HG02884 (cell line): ENCODE data around the gene MYO7B.

Experiments used
- ATAC-seq: cut with Tn5 transposase; IDR thresholded peaks from one replicate; pipeline ENCODE4 v1.9.1; 2021; ENCODE audit warnings: mild to moderate bottlenecking, moderate library complexity; ENCODE audit not compliant: unreplicated experiment

Gene MYO7B

DNA sequence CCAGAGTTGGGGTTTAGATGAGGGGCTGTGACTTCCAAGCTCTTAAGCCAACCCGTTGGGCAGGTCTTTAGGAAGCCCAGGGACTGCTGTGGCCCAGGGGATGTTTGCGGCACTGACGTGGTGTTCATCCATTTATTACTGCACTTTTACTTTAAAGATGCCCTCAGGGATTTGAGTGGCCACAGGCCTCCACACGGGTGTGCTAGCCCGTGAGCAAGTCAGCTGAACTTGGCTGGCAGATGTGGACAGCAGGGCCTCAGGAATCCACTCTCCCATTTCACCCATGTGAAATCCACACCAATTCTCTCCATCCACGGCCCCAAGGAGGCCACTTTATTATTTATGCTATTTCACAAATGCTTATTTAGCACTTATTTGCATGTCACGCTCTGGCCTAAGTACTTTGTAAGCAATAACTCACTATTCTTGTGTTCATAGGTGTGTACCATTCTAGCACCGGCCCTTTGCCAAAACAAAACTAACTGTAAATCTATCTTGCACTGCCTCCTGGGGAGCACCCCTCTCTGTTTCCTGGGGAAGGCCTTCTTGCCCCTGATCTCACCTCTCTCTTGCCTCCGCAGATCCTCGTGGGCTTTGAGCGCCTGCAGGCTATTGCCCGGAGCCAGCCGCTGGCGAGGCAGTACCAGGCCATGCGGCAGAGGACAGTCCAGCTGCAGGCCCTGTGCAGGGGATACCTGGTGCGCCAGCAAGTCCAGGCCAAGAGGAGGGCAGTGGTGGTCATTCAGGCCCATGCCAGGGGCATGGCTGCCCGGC lies 71.3 kb downstream of the MYO7B start:
- ATAC-seq: no peak

DNA sequence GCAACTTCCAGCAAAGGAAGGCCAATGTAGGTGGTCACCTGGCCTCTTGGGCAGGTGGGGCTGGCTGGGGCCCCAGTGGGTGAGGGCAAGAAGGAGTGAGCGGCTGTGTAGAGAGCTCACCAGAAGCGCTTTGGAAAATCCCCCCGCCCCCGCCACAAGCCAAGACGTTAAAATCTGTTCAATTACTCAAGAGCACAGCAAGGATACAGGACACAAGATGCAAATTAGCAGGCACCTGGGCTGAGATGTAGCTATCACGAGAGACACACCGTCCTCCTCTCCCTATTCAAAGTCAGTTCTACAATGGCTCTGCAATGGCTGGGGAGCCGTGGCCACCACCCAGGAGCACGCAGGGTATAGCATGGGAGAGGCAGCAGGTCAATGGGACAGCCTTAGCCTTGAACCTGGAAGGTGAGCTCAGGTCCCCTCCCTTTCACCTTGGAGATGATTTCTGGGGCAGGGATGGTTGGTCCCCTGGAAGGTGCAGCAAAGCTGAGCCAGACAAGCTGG lies 72.0 kb downstream of the MYO7B start:
- ATAC-seq: no peak

GRCh38 chr2:127608061-127609030 lies 72.9 kb downstream of the MYO7B start:
- no peak for ATAC-seq

DNA sequence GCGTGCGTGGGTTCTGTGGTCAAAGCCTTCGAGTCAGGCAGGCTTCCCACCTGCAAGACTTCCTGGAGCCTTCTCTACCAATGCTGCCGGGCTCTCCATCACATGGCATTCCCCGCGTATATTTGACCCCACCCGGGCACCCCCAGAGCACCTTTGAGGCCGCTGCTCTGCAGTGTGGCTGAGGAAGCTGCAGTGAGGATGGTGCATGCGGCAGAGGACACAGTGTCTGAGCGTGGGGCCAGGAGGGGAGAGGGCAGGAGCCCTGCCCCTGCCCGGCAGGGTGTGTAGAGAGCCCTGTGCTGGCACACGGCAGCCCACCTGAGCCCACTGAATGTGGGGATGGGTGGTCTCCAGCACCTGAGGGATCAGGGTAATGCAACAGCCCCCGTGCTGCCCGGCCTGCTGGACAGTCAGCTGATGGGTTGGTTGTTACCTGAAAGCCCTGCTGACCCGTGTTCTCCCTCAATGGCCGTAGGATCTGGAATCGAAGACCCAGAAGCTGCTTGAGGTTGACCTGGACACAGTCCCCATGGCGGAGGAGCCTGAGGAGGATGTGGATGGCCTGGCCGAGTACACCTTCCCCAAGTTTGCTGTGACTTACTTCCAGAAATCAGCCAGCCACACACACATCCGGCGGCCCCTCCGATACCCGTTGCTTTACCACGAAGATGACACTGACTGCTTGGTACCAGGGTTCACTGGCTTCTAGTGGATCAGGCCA lies 73.7 kb downstream of the MYO7B start:
- ATAC-seq: no peak

- no peak for ATAC-seq
These were observed 74.3 kb downstream of the MYO7B start for GRCh38 chr2:127609818-127610217.

- no peak for ATAC-seq
These were observed 75.1 kb downstream of the MYO7B start for GRCh38 chr2:127610561-127610960.

- no peak for ATAC-seq
These were observed 75.8 kb downstream of the MYO7B start for GRCh38 chr2:127611076-127611925.

DNA sequence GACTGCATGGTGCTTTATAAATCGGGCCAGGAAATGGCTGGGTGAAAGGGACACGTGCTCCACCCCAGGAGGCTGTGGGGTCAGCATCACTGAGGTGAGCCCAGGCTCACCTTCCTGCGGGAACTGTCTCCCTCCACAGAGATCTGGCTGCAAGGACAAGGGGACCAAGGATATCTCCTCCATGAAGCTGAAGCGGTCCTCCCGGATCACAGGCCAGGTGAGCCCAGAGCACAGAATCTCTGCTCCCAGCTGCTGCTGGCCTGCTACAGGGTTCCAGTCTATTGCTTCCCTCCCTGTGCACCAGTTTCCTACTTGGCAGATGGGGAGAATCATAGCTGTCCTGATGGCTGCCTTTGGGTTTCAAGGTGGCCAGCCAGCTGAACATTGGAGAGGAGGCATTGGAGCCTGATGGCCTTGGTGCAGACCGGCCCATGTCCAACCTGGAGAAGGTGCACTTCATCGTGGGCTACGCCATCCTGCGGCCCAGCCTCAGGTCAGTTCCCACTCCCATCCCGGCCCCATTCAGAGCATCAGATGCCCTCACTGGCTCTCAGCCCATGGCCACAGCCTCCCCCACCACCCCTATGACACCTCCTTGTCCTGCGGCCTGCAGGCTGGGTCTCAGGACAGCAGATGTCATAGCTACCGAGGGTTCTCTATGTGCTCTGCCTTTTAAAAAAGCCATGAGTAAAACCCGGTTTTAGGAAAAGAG lies 76.8 kb downstream of the MYO7B start:
- no peak for ATAC-seq

GRCh38 chr2:127614246-127614645 lies 78.8 kb downstream of the MYO7B start:
- ATAC-seq: no peak

GRCh38 chr2:127614731-127615130 lies 79.2 kb downstream of the MYO7B start:
- ATAC-seq: no peak

- no peak for ATAC-seq
These were observed 80.2 kb downstream of the MYO7B start for GRCh38 chr2:127615511-127616166.

DNA sequence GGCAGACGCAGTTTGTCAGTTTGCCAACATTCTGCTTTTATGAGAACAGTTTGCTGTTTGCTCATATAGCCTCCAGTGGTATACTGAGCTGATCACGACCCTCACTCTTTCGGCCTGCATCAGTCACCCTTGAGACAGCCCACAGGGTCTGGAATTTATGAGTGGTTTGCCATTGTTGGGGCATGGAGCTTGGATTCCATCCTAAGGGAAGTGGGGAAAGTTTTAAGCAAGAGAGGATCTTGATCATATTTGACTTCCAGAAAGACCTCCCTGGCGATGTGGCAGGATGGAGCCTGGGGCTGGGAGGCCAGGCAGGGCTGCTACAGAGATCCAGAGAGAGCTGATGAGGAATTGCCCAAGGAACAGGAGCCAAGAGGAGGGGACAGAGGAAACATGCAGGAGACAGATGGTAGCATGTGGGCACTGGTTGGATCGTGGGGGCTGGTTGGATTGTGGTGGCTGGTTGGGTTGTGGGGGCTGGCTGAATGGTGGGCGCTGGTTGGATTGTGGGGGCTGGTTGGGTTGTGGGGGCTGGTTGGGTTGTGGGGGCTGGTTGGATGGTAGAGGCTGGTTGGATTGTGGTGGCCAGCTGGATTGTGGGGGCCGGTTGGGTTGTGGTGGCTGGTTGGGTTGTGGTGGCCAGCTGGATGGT lies 83.2 kb downstream of the MYO7B start:
- no peak for ATAC-seq

DNA sequence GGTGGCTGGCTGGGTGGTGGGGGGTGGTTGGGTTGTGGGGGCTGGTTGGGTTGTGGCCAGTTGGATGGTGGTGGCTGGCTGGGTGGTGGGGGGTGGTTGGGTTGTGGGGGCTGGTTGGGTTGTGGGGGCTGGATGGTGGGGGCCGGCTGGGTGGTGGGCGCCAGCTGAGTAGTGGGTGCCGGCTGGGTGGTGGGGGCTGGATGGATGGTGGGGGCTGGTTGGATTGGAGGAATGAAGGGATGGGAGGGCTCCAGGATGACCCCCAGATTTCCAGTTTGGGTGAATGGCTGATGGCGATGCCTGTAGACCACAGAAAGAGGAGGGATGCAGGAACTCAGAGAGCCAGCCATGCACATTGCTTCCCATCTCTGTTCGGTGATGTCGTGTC lies 83.7 kb downstream of the MYO7B start:
- ATAC-seq: no peak

DNA sequence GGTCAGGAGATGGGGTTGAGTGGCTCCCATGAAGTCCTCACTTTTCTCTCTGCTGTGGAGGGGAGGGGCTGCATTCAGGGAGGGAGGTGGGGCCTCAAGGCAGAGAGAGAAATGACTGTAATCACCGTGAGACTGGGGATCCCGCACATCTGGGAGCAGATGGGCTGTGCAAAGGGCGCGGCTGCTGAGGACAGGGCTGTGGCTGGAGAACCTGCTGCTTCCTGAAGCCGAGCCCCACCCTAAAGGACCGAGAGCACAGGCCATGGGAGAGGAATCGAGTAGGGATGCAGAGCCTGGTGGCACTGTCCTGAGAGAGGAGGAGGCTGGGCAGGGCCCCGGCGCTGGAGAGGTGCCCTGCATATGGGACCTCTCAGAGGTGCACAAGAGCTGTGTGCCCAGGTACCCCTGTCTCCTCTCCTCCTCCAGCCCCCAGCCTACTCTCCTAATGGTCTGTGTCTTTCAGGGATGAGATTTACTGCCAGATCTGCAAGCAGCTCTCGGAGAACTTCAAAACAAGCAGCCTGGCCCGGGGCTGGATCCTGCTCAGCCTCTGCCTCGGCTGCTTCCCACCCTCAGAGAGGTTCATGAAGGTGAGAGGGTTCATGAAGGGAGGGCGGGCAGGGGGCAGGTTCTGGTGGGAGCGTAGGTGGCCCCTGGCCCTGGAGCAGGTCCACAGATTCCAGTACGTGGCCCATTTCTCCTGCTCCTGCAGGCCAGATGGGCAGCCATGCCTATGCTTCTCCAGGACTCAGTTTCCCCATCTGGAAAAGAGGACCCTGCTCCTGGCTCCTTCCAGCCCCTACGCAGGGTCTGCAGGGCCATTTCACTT lies 84.6 kb downstream of the MYO7B start:
- ATAC-seq: peak; percentile 54

DNA sequence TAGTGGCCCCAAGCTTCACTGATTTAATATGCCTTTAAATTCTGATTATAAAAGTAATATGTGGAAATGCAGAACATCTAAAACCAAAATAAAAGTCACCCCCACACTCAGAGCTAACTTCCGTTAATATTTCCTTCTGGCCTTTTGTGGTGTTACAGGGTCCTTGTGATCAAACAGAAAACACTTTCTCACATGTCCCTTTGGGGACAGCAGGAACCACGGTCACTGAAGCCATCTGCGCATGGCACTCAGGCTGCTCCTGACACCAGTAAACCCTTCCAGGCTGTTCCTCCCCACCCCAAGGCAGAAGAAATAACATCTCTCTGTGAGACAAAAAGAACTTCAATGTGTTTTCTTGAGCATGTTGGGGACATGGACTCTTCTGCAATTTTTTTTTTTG lies 85.4 kb downstream of the MYO7B start:
- ATAC-seq: no peak

DNA sequence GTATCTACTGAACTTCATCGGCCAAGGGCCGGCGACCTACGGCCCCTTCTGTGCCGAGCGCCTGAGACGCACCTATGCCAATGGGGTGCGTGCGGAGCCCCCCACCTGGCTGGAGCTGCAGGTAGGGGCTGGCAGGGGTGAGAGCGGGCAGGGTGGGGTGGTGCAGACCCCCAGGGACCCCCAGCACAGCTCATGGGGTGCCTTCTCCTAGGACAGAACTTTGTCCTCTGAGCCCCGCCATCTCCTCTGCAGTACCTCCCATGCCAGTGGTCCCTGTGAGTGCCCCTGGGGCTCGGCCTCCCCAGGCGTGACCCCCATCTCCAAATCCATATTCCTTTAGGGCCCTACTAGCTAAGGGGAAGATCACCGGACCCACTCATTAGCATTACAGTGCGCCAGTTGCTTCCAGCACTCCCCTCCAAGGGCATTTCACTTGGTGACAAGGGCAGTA lies 86.5 kb downstream of the MYO7B start:
- ATAC-seq: no peak

- no peak for ATAC-seq
These were observed 87.3 kb downstream of the MYO7B start for GRCh38 chr2:127622561-127623387.
